Astrocyte (in vitro differentiated cells and primary cell): ENCODE results near the gene GAS6. TPM values are rescaled to one million over a fixed set of nuclear protein-coding genes. Genes with fewer than 3 reads are reported as not detected.

Source experiments
- DNase-seq: peaks from one replicate; pipeline ENCODE4 v3.0.0-alpha.2; 2010; ENCODE audit warnings: low read depth
- FAIRE-seq: peaks from 2 replicates; lab custom pipeline; 2011; peaks lifted over from hg19 to GRCh38; lab: Jason Lieb, UNC
- H2AFZ ChIP-seq: 2 replicates; pipeline ENCODE4 v1.6.0; 2012; ENCODE audit warnings: low read depth, low read length, inconsistent platforms
- H3K27ac ChIP-seq: 2 replicates; pipeline ENCODE4 v1.5.1; 2011; ENCODE audit warnings: low read depth, low read length, inconsistent platforms
- H3K27me3 ChIP-seq: 2 replicates; pipeline ENCODE4 v1.6.0; 2011; ENCODE audit warnings: low read length, inconsistent platforms; ENCODE audit not compliant: insufficient read depth
- H3K36me3 ChIP-seq: 2 replicates; pipeline ENCODE4 v1.5.1; 2011; ENCODE audit warnings: low read length, inconsistent platforms; ENCODE audit not compliant: insufficient read depth
- H3K4me1 ChIP-seq: 2 replicates; pipeline ENCODE4 v1.5.1; 2011; ENCODE audit warnings: low read length, inconsistent platforms; ENCODE audit not compliant: insufficient read depth
- H3K4me2 ChIP-seq: 2 replicates; pipeline ENCODE4 v1.6.0; 2012; ENCODE audit warnings: low read length, inconsistent platforms
- H3K4me3 ChIP-seq: 2 replicates; pipeline ENCODE4 v1.5.1; 2011; ENCODE audit warnings: low read depth, mild to moderate bottlenecking, low read length, inconsistent platforms; ENCODE audit not compliant: insufficient read depth
- H3K79me2 ChIP-seq: 2 replicates; pipeline ENCODE4 v1.6.0; 2012; ENCODE audit warnings: mild to moderate bottlenecking, low read length, inconsistent platforms; ENCODE audit not compliant: insufficient read depth
- H3K9ac ChIP-seq: 2 replicates; pipeline ENCODE4 v1.6.0; 2012; ENCODE audit warnings: mild to moderate bottlenecking, low read length, inconsistent platforms
- H3K9me3 ChIP-seq: 2 replicates; pipeline ENCODE4 v1.5.1; 2012; ENCODE audit warnings: low read depth, mild to moderate bottlenecking, low read length, inconsistent platforms; ENCODE audit not compliant: insufficient read depth
- H4K20me1 ChIP-seq: 2 replicates; pipeline ENCODE4 v1.6.0; 2012; ENCODE audit warnings: low read length, inconsistent platforms; ENCODE audit not compliant: insufficient read depth
- H3K27ac Mint-ChIP-seq: one replicate; pipeline ENCODE4 v1.8.0; 2021; ENCODE audit warnings: mild to moderate bottlenecking, mixed read lengths; ENCODE audit not compliant: unreplicated experiment
- H3K27me3 Mint-ChIP-seq: one replicate; pipeline ENCODE4 v1.8.0; 2021; ENCODE audit warnings: low read depth, mixed read lengths; ENCODE audit not compliant: unreplicated experiment
- H3K36me3 Mint-ChIP-seq: one replicate; pipeline ENCODE4 v1.8.0; 2021; ENCODE audit warnings: low read depth, mixed read lengths; ENCODE audit not compliant: unreplicated experiment
- H3K4me1 Mint-ChIP-seq: one replicate; pipeline ENCODE4 v1.8.0; 2021; ENCODE audit warnings: low read depth, mixed read lengths; ENCODE audit not compliant: unreplicated experiment
- H3K4me3 Mint-ChIP-seq: one replicate; pipeline ENCODE4 v1.8.0; 2021; ENCODE audit warnings: mild to moderate bottlenecking, moderate library complexity, mixed read lengths; ENCODE audit not compliant: unreplicated experiment
- H3K9me3 Mint-ChIP-seq: one replicate; pipeline ENCODE4 v1.8.0; 2021; ENCODE audit warnings: mild to moderate bottlenecking, mixed read lengths; ENCODE audit not compliant: unreplicated experiment
- EZH2 ChIP-seq: IDR thresholded peaks from 2 replicates; pipeline ENCODE4 v1.6.1; 2012; ENCODE audit warnings: mild to moderate bottlenecking, low read length, inconsistent platforms; ENCODE audit not compliant: insufficient read depth
- total RNA-seq: library from RNA; stranded (reverse); gene quantifications from 2 replicates; pipeline ENCODE4 v1.2.1, GENCODE V29; 2021
- TF ChIP-seq, protein P1 (sequence below): IDR thresholded peaks from 2 replicates; pipeline ENCODE4 v1.5.1; 2011; ENCODE audit warnings: low read depth, mild to moderate bottlenecking, inconsistent platforms, low read length, moderate library complexity; ENCODE audit not compliant: insufficient read depth

The GAS6 gene
- total RNA-seq, 1 donor from 2014 or later, result 287 TPM

DNA sequence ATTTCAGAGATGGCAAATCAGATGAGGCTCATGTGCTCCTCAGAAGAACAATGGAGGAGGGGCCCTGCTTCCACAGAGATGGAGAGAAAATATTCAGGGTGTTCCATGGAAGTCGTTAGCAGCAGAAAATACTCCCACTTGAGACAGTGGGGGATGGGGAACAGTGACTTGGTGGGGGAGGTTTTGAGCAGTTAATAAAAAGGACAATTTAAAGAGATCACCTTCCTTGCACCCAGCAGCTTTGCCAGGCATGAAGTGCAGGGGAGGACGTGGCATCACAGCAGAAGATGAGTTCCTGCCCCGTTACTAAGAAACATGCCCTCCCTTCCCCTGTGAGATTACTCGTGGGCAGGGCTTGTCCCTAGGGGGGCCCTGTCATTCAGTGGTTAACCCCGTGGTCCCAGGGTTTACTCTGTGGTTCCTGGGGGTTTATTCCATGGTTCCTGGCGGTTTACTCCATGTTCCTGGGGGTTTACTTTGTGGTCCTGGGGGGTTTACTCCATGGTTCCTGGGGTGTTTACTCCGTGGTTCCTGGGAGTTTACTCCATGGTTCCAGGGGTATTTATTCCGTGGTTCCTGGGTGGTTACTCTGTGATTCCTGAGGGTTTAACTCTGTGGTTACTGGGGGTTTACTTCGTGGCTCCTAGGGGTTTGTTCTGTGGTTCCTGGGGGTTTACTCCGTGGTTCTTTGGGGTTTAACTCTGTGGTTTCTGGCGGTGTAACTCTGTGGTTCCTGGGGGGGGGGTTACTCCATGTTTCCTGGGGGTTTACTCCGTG, 55.6 kb downstream of the GAS6 start:
- Mint-ChIP-seq H3K4me3 (no peak overlapping the region), H3K36me3 (peaks cover 2% of the 10 kb centered on the region)
- FAIRE-seq, result no peak

DNA sequence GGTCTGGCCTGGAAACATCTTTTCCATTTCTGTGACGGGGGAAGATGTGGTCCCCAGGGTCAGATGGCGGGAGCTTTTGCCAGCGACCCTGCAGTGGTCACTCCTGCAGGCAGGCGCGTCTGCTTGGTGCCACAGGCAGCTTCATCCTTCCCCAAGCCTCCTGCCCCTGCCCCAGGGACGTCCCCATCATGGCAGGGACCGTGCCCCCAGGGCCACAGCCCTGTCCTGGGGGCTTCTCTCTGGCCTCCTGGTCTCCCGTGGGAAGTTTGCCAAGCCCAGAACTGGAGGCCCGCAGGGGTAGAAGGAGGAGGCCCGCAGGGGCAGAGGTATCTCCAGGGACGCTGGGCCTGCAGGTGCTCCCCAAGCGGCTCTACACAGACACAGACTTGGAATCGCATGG, 57.4 kb downstream of the GAS6 start:
- Histone ChIP-seq H3K9me3 (peaks cover 17% of the 10 kb centered on the region), H3K4me1 (peaks cover 7% of the 10 kb centered on the region), H2AFZ (no peak overlapping the region), H3K79me2 (no peaks in the 10 kb centered on the region), H4K20me1 (no peaks in the 10 kb centered on the region), H3K36me3 (no peaks in the 10 kb centered on the region), H3K9ac (no peak overlapping the region), H3K4me2 (no peak overlapping the region), H3K27me3 (no peaks in the 10 kb centered on the region), H3K27ac (no peak overlapping the region), H3K4me3 (no peak overlapping the region)
- Mint-ChIP-seq H3K36me3 (peaks cover 2% of the 10 kb centered on the region), H3K27me3 (peaks cover 5% of the 10 kb centered on the region), H3K27ac (no peak overlapping the region), H3K4me1 (peaks cover 4% of the 10 kb centered on the region), H3K4me3 (no peak overlapping the region), H3K9me3 (peaks cover 5% of the 10 kb centered on the region)
- FAIRE-seq (no peak), DNase-seq (no peak)
- TF ChIP-seq, protein P1, sequence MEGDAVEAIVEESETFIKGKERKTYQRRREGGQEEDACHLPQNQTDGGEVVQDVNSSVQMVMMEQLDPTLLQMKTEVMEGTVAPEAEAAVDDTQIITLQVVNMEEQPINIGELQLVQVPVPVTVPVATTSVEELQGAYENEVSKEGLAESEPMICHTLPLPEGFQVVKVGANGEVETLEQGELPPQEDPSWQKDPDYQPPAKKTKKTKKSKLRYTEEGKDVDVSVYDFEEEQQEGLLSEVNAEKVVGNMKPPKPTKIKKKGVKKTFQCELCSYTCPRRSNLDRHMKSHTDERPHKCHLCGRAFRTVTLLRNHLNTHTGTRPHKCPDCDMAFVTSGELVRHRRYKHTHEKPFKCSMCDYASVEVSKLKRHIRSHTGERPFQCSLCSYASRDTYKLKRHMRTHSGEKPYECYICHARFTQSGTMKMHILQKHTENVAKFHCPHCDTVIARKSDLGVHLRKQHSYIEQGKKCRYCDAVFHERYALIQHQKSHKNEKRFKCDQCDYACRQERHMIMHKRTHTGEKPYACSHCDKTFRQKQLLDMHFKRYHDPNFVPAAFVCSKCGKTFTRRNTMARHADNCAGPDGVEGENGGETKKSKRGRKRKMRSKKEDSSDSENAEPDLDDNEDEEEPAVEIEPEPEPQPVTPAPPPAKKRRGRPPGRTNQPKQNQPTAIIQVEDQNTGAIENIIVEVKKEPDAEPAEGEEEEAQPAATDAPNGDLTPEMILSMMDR, result no peak
- TF ChIP-seq EZH2, result no peak

More for the DNA sequence above, 55.6 kb downstream of the GAS6 start:
- H3K4me1 ChIP-seq, result no peaks in the 10 kb centered on the region
- H3K4me3 ChIP-seq, result no peak overlapping the region
- no peaks in the 10 kb centered on the region for H3K36me3 ChIP-seq
- Mint-ChIP-seq H3K9me3 (peaks cover 5% of the 10 kb centered on the region), H3K27ac (peak overlapping the region; percentile 41), H3K27me3 (peaks cover 5% of the 10 kb centered on the region), H3K4me1 (peaks cover 3% of the 10 kb centered on the region)
- TF ChIP-seq, protein P1, result no peak
- TF ChIP-seq EZH2, result no peak
- H3K4me2 ChIP-seq, result no peak overlapping the region
- H3K79me2 ChIP-seq, result no peaks in the 10 kb centered on the region
- no peaks in the 10 kb centered on the region for H3K27me3 ChIP-seq
- H3K9ac ChIP-seq, result no peak overlapping the region
- no peak overlapping the region for H3K27ac ChIP-seq
- H4K20me1 ChIP-seq, result no peaks in the 10 kb centered on the region
- H2AFZ ChIP-seq, result no peak overlapping the region
- peaks cover 17% of the 10 kb centered on the region for H3K9me3 ChIP-seq
- no peak for DNase-seq

DNA sequence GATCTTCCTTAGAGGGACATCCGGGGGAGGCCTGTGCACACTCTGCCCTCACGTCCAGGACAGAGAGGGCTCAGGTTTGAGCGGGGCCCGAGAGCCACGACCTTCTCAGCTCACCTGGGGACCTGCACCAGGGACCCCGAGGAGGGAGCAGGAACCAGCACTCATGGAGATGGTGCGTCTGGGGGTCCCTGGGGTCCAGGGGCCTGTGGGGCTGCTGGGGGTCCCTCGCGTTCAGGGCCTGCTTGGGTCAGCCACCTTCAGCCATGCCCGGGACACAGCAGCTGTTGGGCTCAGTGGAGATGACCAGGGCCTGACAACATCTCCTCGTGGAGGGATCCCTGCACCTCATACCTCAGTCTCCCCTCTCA, 57.8 kb downstream of the GAS6 start:
- Mint-ChIP-seq H3K9me3 (peaks cover 5% of the 10 kb centered on the region), H3K4me1 (peaks cover 4% of the 10 kb centered on the region), H3K36me3 (peaks cover 2% of the 10 kb centered on the region), H3K27me3 (peaks cover 5% of the 10 kb centered on the region), H3K4me3 (no peak overlapping the region), H3K27ac (no peak overlapping the region)
- H3K79me2 ChIP-seq, result no peaks in the 10 kb centered on the region
- no peak overlapping the region for H3K4me3 ChIP-seq
- no peak for TF ChIP-seq EZH2
- TF ChIP-seq, protein P1, result no peak
- H2AFZ ChIP-seq, result no peak overlapping the region
- no peak for FAIRE-seq
- peaks cover 17% of the 10 kb centered on the region for H3K9me3 ChIP-seq
- DNase-seq, result no peak
- no peaks in the 10 kb centered on the region for H3K27me3 ChIP-seq
- H4K20me1 ChIP-seq, result no peaks in the 10 kb centered on the region
- no peak overlapping the region for H3K4me2 ChIP-seq
- H3K27ac ChIP-seq, result no peak overlapping the region
- no peak overlapping the region for H3K9ac ChIP-seq
- H3K4me1 ChIP-seq, result peaks cover 7% of the 10 kb centered on the region
- no peaks in the 10 kb centered on the region for H3K36me3 ChIP-seq
